HEK293 (cell line): ENCODE data around the gene PPT2.

ENCODE experiments used
- CTCF ChIA-PET: fragments of 350-600 bp; formaldehyde crosslinking; extraction: SDS; loops from one replicate; lab custom pipeline; 2021; ENCODE audit warnings: antibody characterized with exemption; lab: Yijun Ruan, JAX
- POLR2A ChIA-PET: fragments of 300-600 bp; formaldehyde crosslinking; extraction: SDS; loops from one replicate; lab custom pipeline; 2020; ENCODE audit warnings: antibody characterized with exemption, inconsistent platforms; lab: Yijun Ruan, JAX
- H3K27ac ChIP-seq: fragments of 200-500 bp; sonication (Bioruptor generic); 2 replicates; pipeline ENCODE4 v1.5.1; 2014; ENCODE audit warnings: low read depth, low read length, control low read depth, inconsistent platforms; ENCODE audit errors: extremely low read depth
- H3K36me3 ChIP-seq, 2 experiments: fragments of 200-500 bp in 1 of 2; sonication (Bioruptor generic) in 1 of 2; 1 replicate in 1 of 2; 2 replicates in 1 of 2; pipeline ENCODE4 v1.5.1; 2014 to 2017; ENCODE audit warnings: inconsistent platforms in 2 of 2, low read length in 2 of 2; ENCODE audit not compliant: control insufficient read depth in 2 of 2, insufficient read depth in 1 of 2
- H3K4me1 ChIP-seq: fragments of 200-500 bp; sonication (Bioruptor generic); 2 replicates; pipeline ENCODE4 v1.5.1; 2014; ENCODE audit warnings: mild to moderate bottlenecking, low read length, inconsistent platforms; ENCODE audit not compliant: control insufficient read depth, insufficient read depth
- H3K4me3 ChIP-seq: 2 replicates; pipeline ENCODE4 v1.5.1; 2011; ENCODE audit warnings: low read depth, mild to moderate bottlenecking, control low read depth, low read length, moderate library complexity
- H3K9me3 ChIP-seq: fragments of 200-500 bp; sonication (Bioruptor generic); 2 replicates; pipeline ENCODE4 v1.5.1; 2014; ENCODE audit warnings: low read depth, low read length, inconsistent platforms; ENCODE audit not compliant: control insufficient read depth, insufficient read depth
- BCL11B ChIP-seq: fragments of 450-650 bp; formaldehyde crosslinking; IDR thresholded peaks from 2 replicates; pipeline ENCODE4 v1.5.1; 2016; ENCODE audit warnings: low read depth, missing biosample characterization, missing genetic modification characterization
- GLI4 ChIP-seq: fragments of 450-650 bp; formaldehyde crosslinking; IDR thresholded peaks from 2 replicates; pipeline ENCODE4 v1.5.1; 2016; ENCODE audit warnings: missing biosample characterization, missing genetic modification characterization
- GLIS1 ChIP-seq: fragments of 450-650 bp; formaldehyde crosslinking; IDR thresholded peaks from 2 replicates; pipeline ENCODE4 v1.5.1; 2016; ENCODE audit warnings: missing biosample characterization, missing genetic modification characterization
- GLIS2 ChIP-seq: fragments of 450-650 bp; formaldehyde crosslinking; IDR thresholded peaks from 2 replicates; pipeline ENCODE4 v1.5.1; 2016; ENCODE audit warnings: missing biosample characterization, missing genetic modification characterization
- MEIS1 ChIP-seq: sonication (generic); formaldehyde crosslinking; IDR thresholded peaks from 2 replicates; pipeline ENCODE4 v1.8.1; 2022; ENCODE audit warnings: missing genetic modification reagents, mild to moderate bottlenecking, borderline replicate concordance
- PRDM1 ChIP-seq: fragments of 450-650 bp; formaldehyde crosslinking; IDR thresholded peaks from 2 replicates; pipeline ENCODE4; 2016; ENCODE audit warnings: missing biosample characterization, missing genetic modification characterization
- SP2 ChIP-seq: fragments of 450-650 bp; formaldehyde crosslinking; IDR thresholded peaks from 2 replicates; pipeline ENCODE4 v1.5.1; 2016; ENCODE audit warnings: missing biosample characterization, missing genetic modification characterization
- SP7 ChIP-seq: fragments of 450-650 bp; formaldehyde crosslinking; IDR thresholded peaks from 2 replicates; pipeline ENCODE4 v1.5.1; 2016; ENCODE audit warnings: missing biosample characterization, missing genetic modification characterization
- WT1 ChIP-seq: fragments of 450-650 bp; formaldehyde crosslinking; IDR thresholded peaks from 2 replicates; pipeline ENCODE4 v1.5.1; 2016; ENCODE audit warnings: missing biosample characterization, missing genetic modification characterization
- ZBTB20 ChIP-seq: fragments of 450-650 bp; formaldehyde crosslinking; IDR thresholded peaks from 2 replicates; pipeline ENCODE4 v1.5.1; 2016; ENCODE audit warnings: missing biosample characterization, missing genetic modification characterization
- ZBTB48 ChIP-seq: fragments of 450-650 bp; formaldehyde crosslinking; IDR thresholded peaks from 2 replicates; pipeline ENCODE4 v1.5.1; 2016; ENCODE audit warnings: missing biosample characterization, missing genetic modification characterization
- ZBTB7A ChIP-seq: fragments of 450-650 bp; formaldehyde crosslinking; IDR thresholded peaks from 2 replicates; pipeline ENCODE4 v1.5.1; 2016; ENCODE audit warnings: low read depth, missing biosample characterization, missing genetic modification characterization
- ZFP37 ChIP-seq: fragments of 450-650 bp; formaldehyde crosslinking; IDR thresholded peaks from 2 replicates; pipeline ENCODE4 v1.5.1; 2016; ENCODE audit warnings: missing biosample characterization, missing genetic modification characterization
- ZNF132 ChIP-seq: fragments of 450-650 bp; formaldehyde crosslinking; IDR thresholded peaks from 2 replicates; pipeline ENCODE4 v1.5.1; 2017; ENCODE audit warnings: missing biosample characterization, missing genetic modification characterization, borderline replicate concordance
- ZNF174 ChIP-seq: fragments of 450-650 bp; formaldehyde crosslinking; IDR thresholded peaks from 2 replicates; pipeline ENCODE4 v1.5.0; 2017; ENCODE audit warnings: missing biosample characterization, mild to moderate bottlenecking, missing genetic modification characterization
- ZNF335 ChIP-seq: fragments of 450-650 bp; formaldehyde crosslinking; conservative IDR thresholded peaks from 2 replicates; pipeline ENCODE4 v1.5.1; 2016; ENCODE audit warnings: missing biosample characterization, missing genetic modification characterization
- ZNF341 ChIP-seq: fragments of 450-650 bp; formaldehyde crosslinking; IDR thresholded peaks from 2 replicates; pipeline ENCODE4; 2016; ENCODE audit warnings: low read depth, missing biosample characterization, missing genetic modification characterization
- ZNF391 ChIP-seq: fragments of 450-650 bp; formaldehyde crosslinking; IDR thresholded peaks from 2 replicates; pipeline ENCODE4 v1.5.1; 2016; ENCODE audit warnings: low read depth, missing biosample characterization, missing genetic modification characterization, borderline replicate concordance
- ZNF548 ChIP-seq: fragments of 450-650 bp; formaldehyde crosslinking; IDR thresholded peaks from 2 replicates; pipeline ENCODE4 v1.5.1; 2016; ENCODE audit warnings: missing biosample characterization, missing genetic modification characterization
- ZNF621 ChIP-seq: fragments of 450-650 bp; formaldehyde crosslinking; IDR thresholded peaks from 2 replicates; pipeline ENCODE4 v1.5.1; 2017; ENCODE audit warnings: missing biosample characterization, missing genetic modification characterization
- ZNF677 ChIP-seq: fragments of 450-650 bp; IDR thresholded peaks from 2 replicates; pipeline ENCODE4 v1.5.0; 2018; ENCODE audit warnings: missing biosample characterization, mild to moderate bottlenecking, missing genetic modification characterization, moderate library complexity
- ZNF692 ChIP-seq: fragments of 450-650 bp; formaldehyde crosslinking; IDR thresholded peaks from 2 replicates; pipeline ENCODE4 v1.5.1; 2016; ENCODE audit warnings: missing biosample characterization, missing genetic modification characterization
- ZNF701 ChIP-seq: fragments of 450-650 bp; formaldehyde crosslinking; IDR thresholded peaks from 2 replicates; pipeline ENCODE4 v1.5.1; 2016; ENCODE audit warnings: missing biosample characterization, missing genetic modification characterization
- ZSCAN30 ChIP-seq: fragments of 450-650 bp; IDR thresholded peaks from 2 replicates; pipeline ENCODE4 v1.5.1; 2018; ENCODE audit warnings: missing biosample characterization, mild to moderate bottlenecking, missing genetic modification characterization, moderate library complexity
- ZXDB ChIP-seq: fragments of 450-650 bp; formaldehyde crosslinking; IDR thresholded peaks from 2 replicates; pipeline ENCODE4 v1.5.1; 2016; ENCODE audit warnings: missing biosample characterization, missing genetic modification characterization
- TF ChIP-seq, protein P1 (sequence below): fragments of 450-650 bp; formaldehyde crosslinking; IDR thresholded peaks from 2 replicates; pipeline ENCODE4 v1.5.1; 2017; ENCODE audit warnings: missing biosample characterization, missing genetic modification characterization
- TF ChIP-seq, protein P2 (sequence below): fragments of 450-650 bp; formaldehyde crosslinking; IDR thresholded peaks from 2 replicates; pipeline ENCODE4 v1.5.1; 2016; ENCODE audit warnings: missing biosample characterization, missing genetic modification characterization, borderline replicate concordance

The PPT2 gene

DNA sequence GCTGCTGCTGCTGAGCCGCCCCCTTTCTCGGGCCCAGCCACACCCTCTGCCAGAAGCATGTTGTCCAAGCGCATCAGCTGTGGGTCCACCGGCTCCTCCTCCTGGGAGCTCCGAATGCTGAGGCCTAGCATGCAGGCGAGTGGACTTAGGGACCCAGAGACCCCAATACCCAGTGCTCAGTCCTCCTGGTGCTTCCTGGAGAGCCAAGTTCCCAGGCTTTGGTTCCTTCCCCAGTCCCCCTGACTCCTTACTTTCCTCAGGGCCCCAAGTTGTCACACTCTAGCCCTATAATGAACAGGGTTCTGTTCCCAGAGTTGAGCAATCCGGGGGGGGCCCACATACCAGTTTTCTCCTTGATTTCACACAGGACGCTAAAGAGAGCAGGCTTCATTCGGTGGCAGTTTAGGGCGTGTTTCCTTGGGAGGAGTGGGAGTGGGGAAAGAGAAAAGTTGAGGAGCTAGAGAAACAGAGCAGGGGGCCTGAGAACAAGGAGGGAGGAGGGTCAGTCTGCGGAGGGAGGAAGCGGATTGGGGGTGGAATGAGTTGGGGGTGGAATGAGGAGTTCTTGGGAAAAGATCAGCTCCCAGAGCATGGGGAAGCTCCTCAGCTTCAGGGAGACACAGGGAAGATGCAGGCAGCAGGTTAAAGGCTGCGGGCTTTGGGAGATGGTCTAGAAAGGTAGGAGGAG is 34.6 kb downstream of the PPT2 start (continued):
- TF ChIP-seq ZNF692 (peak; percentile 82), SP7 (tag by site-specific recombination) (no peak), ZNF335 (no peak), BCL11B (no peak), GLI4 (no peak)

GRCh38 chr6:32189069-32189741 is 35.3 kb downstream of the PPT2 start:
- POLR2A ChIA-PET: interaction anchor here (1.2 to 2.1 kb wide), 4 partner anchors 10 to 20 kb away, joined by 3 to 5 read pairs (median 5); partner anchors contain the start of genes AGPAT1 and RNF5
- peaks cover 0 to 29% of the 10 kb centered on the region in 2 experiments; a peak in 1 of 3 replicates for H3K36me3 ChIP-seq
- peak overlapping the region; percentile 62 for H3K4me3 ChIP-seq
- TF ChIP-seq WT1 (tag by site-specific recombination) (no peak; the same call in 1 of the 2 replicates), SP7 (tag by site-specific recombination) (no peak), ZNF132 (tag by site-specific recombination) (no peak), ZFP37 (no peak), ZNF341 (tag by site-specific recombination) (peak; percentile 53; the same call in 1 of the 2 replicates), SP2 (tag by site-specific recombination) (no peak), ZNF174 (no peak), ZNF391 (tag by site-specific recombination) (no peak), ZXDB (tag by site-specific recombination) (no peak), ZNF621 (tag by site-specific recombination) (no peak), ZNF701 (tag by site-specific recombination) (no peak), ZNF548 (tag by site-specific recombination) (no peak), GLIS1 (peak; percentile 58; the same call in 1 of the 2 replicates), ZBTB20 (tag by site-specific recombination) (peak; percentile 29; the same call in 1 of the 2 replicates), ZBTB7A (tag by site-specific recombination) (peak; percentile 19; the same call in 1 of the 2 replicates), ZBTB48 (tag by site-specific recombination) (0 out of 2 replicates have a peak, but pooled peaks have one; percentile 21), MEIS1 (CRISPR knock-in tag) (no peak), GLIS2 (tag by site-specific recombination) (peak; percentile 87), ZNF677 (tag by site-specific recombination) (no peak), ZSCAN30 (no peak), PRDM1 (tag by site-specific recombination) (0 out of 2 replicates have a peak, but pooled peaks have one; percentile 32)
- TF ChIP-seq, protein P1, sequence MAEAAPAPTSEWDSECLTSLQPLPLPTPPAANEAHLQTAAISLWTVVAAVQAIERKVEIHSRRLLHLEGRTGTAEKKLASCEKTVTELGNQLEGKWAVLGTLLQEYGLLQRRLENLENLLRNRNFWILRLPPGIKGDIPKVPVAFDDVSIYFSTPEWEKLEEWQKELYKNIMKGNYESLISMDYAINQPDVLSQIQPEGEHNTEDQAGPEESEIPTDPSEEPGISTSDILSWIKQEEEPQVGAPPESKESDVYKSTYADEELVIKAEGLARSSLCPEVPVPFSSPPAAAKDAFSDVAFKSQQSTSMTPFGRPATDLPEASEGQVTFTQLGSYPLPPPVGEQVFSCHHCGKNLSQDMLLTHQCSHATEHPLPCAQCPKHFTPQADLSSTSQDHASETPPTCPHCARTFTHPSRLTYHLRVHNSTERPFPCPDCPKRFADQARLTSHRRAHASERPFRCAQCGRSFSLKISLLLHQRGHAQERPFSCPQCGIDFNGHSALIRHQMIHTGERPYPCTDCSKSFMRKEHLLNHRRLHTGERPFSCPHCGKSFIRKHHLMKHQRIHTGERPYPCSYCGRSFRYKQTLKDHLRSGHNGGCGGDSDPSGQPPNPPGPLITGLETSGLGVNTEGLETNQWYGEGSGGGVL (tag by site-specific recombination): no peak
- TF ChIP-seq, protein P2, sequence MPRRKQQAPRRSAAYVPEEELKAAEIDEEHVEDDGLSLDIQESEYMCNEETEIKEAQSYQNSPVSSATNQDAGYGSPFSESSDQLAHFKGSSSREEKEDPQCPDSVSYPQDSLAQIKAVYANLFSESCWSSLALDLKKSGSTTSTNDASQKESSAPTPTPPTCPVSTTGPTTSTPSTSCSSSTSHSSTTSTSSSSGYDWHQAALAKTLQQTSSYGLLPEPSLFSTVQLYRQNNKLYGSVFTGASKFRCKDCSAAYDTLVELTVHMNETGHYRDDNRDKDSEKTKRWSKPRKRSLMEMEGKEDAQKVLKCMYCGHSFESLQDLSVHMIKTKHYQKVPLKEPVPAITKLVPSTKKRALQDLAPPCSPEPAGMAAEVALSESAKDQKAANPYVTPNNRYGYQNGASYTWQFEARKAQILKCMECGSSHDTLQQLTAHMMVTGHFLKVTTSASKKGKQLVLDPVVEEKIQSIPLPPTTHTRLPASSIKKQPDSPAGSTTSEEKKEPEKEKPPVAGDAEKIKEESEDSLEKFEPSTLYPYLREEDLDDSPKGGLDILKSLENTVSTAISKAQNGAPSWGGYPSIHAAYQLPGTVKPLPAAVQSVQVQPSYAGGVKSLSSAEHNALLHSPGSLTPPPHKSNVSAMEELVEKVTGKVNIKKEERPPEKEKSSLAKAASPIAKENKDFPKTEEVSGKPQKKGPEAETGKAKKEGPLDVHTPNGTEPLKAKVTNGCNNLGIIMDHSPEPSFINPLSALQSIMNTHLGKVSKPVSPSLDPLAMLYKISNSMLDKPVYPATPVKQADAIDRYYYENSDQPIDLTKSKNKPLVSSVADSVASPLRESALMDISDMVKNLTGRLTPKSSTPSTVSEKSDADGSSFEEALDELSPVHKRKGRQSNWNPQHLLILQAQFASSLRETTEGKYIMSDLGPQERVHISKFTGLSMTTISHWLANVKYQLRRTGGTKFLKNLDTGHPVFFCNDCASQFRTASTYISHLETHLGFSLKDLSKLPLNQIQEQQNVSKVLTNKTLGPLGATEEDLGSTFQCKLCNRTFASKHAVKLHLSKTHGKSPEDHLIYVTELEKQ: no peak
- peak overlapping the region; percentile 77 for H3K27ac ChIP-seq
- no peaks in the 10 kb centered on the region for H3K9me3 ChIP-seq
- peaks cover 6% of the 10 kb centered on the region for H3K4me1 ChIP-seq
- CTCF ChIA-PET: interaction anchor here (0.6 to 1.1 kb wide), 3 partner anchors 12 to 71 kb away, joined by 3 to 5 read pairs (median 3); no protein-coding TSS in a partner anchor
